ENCODE results near the gene HHAT.

- TF ChIP-seq, protein P1, sequence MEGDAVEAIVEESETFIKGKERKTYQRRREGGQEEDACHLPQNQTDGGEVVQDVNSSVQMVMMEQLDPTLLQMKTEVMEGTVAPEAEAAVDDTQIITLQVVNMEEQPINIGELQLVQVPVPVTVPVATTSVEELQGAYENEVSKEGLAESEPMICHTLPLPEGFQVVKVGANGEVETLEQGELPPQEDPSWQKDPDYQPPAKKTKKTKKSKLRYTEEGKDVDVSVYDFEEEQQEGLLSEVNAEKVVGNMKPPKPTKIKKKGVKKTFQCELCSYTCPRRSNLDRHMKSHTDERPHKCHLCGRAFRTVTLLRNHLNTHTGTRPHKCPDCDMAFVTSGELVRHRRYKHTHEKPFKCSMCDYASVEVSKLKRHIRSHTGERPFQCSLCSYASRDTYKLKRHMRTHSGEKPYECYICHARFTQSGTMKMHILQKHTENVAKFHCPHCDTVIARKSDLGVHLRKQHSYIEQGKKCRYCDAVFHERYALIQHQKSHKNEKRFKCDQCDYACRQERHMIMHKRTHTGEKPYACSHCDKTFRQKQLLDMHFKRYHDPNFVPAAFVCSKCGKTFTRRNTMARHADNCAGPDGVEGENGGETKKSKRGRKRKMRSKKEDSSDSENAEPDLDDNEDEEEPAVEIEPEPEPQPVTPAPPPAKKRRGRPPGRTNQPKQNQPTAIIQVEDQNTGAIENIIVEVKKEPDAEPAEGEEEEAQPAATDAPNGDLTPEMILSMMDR (IDR thresholded peaks at IDR 0.05): no peak
- TF ChIP-seq POLR2AphosphoS5 (IDR thresholded peaks at IDR 0.05): no peak
These were observed 319.0 kb downstream of the HHAT start for GRCh38 chr1:210647406-210648333.

Data from transverse colon (tissue), 4 donors.